OCI-LY3 (cell line): Measurements from ENCODE around the gene HCFC2.
A peak's percentile ranks its signal among the peaks of the same experiment; 100 is the strongest.

ENCODE experiments used
- H2AFZ ChIP-seq: fragments of 200-600, 300-600 bp; shearing (Covaris generic); 2 replicates; pipeline ENCODE4 v1.6.0; 2014; ENCODE audit warnings: antibody characterized with exemption, low read depth, low read length
- H3K27ac ChIP-seq: fragments of 200-600, 300-600 bp; sonication (generic); 2 replicates; pipeline ENCODE4 v1.5.1; 2014; ENCODE audit warnings: mild to moderate bottlenecking, low read length, moderate library complexity, mixed read lengths
- H3K27me3 ChIP-seq: fragments of 200-600, 300-600 bp; sonication (generic); 2 replicates; pipeline ENCODE4 v1.6.1; 2014; ENCODE audit warnings: low read depth, low read length, mixed read lengths
- H3K36me3 ChIP-seq: fragments of 200-600, 300-600 bp; sonication (generic); replicated peaks from 2 replicates; pipeline ENCODE3; 2014; ENCODE audit warnings: low read depth, low read length, mixed read lengths
- H3K4me1 ChIP-seq: fragments of 300-600, 200-600 bp; sonication (generic); 2 replicates; pipeline ENCODE4 v1.6.1; 2014; ENCODE audit warnings: low read length, mixed read lengths
- H3K4me2 ChIP-seq: fragments of 200-600, 300-600 bp; sonication (generic); 2 replicates; pipeline ENCODE4 v1.6.1; 2014; ENCODE audit warnings: low read length, mixed read lengths
- H3K4me3 ChIP-seq: fragments of 300-600, 200-600 bp; sonication (generic); 2 replicates; pipeline ENCODE4 v1.5.1; 2014; ENCODE audit warnings: antibody characterized with exemption, mild to moderate bottlenecking, low read length, moderate library complexity
- H3K79me2 ChIP-seq: fragments of 300-600, 200-600 bp; shearing (Covaris generic); 2 replicates; pipeline ENCODE4 v1.6.1; 2014; ENCODE audit warnings: mild to moderate bottlenecking, low read length, mixed read lengths
- H3K9ac ChIP-seq: fragments of 300-600, 200-600 bp; shearing (Covaris generic); 2 replicates; pipeline ENCODE4 v1.6.0; 2014; ENCODE audit warnings: mild to moderate bottlenecking, low read length, moderate library complexity
- H3K9me3 ChIP-seq: fragments of 200-600, 300-600 bp; shearing (Covaris generic); 2 replicates; pipeline ENCODE4 v1.6.1; 2014; ENCODE audit warnings: low read length, mixed read lengths; ENCODE audit not compliant: insufficient read depth
- H4K20me1 ChIP-seq: fragments of 200-600, 300-600 bp; sonication (generic); 2 replicates; pipeline ENCODE4 v1.6.1; 2016; ENCODE audit warnings: low read length, mixed read lengths; ENCODE audit not compliant: insufficient read depth
- EZH2phosphoT487 ChIP-seq: fragments of 200-600 bp; shearing (Covaris generic); IDR thresholded peaks from 2 replicates; pipeline ENCODE4 v1.6.1; 2018; ENCODE audit warnings: antibody characterized with exemption, mixed run types, low read depth
- TF ChIP-seq, protein P1 (sequence below): fragments of 200-600, 300-600 bp; sonication (generic); IDR thresholded peaks from 2 replicates; pipeline ENCODE4 v1.5.1; 2014; ENCODE audit warnings: antibody characterized with exemption, low read length, low read depth

The HCFC2 gene

DNA sequence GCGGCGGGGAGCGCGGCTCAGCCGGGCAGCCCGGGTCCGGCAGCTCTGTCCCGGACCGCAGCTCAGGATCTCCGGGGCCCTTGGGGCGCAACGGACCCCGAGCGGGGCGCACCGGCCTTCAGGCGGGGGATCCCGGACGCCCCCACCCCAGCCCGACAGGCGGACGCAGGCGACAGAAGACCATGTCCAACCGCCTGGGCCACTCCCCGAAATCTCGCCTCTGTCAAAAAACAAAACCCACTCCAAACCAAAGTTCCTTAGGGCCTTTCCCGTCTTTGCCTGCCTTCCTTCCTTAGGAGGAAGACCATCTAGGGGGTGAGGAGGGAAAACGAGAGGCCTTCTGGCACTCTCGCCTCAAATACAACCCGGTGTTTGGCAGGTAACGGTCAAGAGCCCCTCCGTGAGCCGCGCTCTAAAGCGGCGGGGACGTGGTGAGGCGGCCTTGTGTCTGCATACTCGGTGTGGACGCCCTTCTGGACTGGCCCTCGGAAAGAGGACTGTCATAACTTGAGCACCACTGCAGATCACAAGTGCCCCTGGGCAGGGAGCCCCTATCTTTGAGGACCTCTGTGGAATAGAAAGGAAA lies 604 bp downstream of the HCFC2 start:
- no peak overlapping the region for H3K27ac ChIP-seq
- peak overlapping the region; percentile 91 for H3K9ac ChIP-seq
- peaks cover 12% of the 10 kb centered on the region for H3K27me3 ChIP-seq
- H4K20me1 ChIP-seq, result no peaks in the 10 kb centered on the region
- H3K4me2 ChIP-seq, result peak overlapping the region; percentile 77
- no peaks in the 10 kb centered on the region for H3K9me3 ChIP-seq
- H3K36me3 ChIP-seq, result no peaks in the 10 kb centered on the region
- H2AFZ ChIP-seq, result peak overlapping the region; percentile 100
- no peaks in the 10 kb centered on the region; the same call in 1 of the 2 replicates for H3K79me2 ChIP-seq
- peak overlapping the region; percentile 100 for H3K4me3 ChIP-seq
- H3K4me1 ChIP-seq, result peaks cover 13% of the 10 kb centered on the region
- TF ChIP-seq, protein P1, sequence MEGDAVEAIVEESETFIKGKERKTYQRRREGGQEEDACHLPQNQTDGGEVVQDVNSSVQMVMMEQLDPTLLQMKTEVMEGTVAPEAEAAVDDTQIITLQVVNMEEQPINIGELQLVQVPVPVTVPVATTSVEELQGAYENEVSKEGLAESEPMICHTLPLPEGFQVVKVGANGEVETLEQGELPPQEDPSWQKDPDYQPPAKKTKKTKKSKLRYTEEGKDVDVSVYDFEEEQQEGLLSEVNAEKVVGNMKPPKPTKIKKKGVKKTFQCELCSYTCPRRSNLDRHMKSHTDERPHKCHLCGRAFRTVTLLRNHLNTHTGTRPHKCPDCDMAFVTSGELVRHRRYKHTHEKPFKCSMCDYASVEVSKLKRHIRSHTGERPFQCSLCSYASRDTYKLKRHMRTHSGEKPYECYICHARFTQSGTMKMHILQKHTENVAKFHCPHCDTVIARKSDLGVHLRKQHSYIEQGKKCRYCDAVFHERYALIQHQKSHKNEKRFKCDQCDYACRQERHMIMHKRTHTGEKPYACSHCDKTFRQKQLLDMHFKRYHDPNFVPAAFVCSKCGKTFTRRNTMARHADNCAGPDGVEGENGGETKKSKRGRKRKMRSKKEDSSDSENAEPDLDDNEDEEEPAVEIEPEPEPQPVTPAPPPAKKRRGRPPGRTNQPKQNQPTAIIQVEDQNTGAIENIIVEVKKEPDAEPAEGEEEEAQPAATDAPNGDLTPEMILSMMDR, result no peak
- no peak for TF ChIP-seq EZH2phosphoT487

DNA sequence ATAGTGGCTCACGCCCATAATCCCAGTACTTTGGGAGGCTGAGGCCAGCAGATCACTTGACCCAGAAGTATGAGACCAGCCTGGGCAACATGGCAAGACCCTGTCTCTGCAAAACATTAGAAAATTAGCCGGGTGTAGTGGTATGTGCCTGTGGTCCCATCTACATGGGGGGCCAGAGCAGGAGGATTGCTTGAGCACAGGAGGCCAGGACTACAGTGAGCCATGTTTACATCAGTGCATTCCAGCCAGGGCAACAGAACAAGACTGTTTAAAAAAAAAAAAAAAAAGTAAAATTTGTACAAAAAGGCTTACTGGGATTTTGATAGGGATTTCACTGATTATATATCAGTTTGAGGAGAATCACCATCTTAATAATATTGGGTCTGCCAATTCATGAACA lies 7.8 kb downstream of the HCFC2 start:
- TF ChIP-seq EZH2phosphoT487, result no peak
- TF ChIP-seq, protein P1, result no peak
- Histone ChIP-seq H3K4me2 (no peak overlapping the region), H3K9ac (no peak overlapping the region), H3K36me3 (no peaks in the 10 kb centered on the region), H3K79me2 (no peaks in the 10 kb centered on the region), H3K4me1 (no peaks in the 10 kb centered on the region), H3K9me3 (no peaks in the 10 kb centered on the region), H3K4me3 (no peak overlapping the region), H2AFZ (no peak overlapping the region), H4K20me1 (no peaks in the 10 kb centered on the region), H3K27ac (no peak overlapping the region), H3K27me3 (no peaks in the 10 kb centered on the region)

DNA sequence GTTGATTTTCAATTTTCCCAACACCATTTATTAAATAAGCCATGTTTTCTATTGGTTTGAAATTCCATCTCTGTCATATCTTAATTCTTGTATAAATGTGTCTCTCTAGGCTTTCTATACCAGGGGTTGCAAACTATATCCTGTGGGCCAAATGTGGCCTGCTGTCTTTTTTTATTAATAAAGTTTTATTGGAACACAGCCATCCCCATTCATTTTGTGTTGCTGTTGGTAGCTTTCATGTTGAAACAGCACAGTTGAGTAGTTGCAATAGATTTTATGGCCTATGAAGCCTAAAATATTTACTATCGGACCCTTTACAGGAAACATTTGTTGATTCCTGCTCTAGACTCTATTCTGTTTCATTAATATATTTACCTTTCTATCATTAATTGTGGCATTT lies 9.4 kb downstream of the HCFC2 start:
- TF ChIP-seq, protein P1, result no peak
- no peak for TF ChIP-seq EZH2phosphoT487
- Histone ChIP-seq H3K4me3 (no peak overlapping the region), H3K27ac (no peak overlapping the region), H3K4me2 (no peak overlapping the region), H3K27me3 (no peaks in the 10 kb centered on the region), H3K4me1 (no peaks in the 10 kb centered on the region), H3K79me2 (no peaks in the 10 kb centered on the region), H4K20me1 (no peaks in the 10 kb centered on the region), H3K9ac (no peak overlapping the region), H3K36me3 (no peaks in the 10 kb centered on the region), H2AFZ (no peak overlapping the region), H3K9me3 (no peaks in the 10 kb centered on the region)

DNA sequence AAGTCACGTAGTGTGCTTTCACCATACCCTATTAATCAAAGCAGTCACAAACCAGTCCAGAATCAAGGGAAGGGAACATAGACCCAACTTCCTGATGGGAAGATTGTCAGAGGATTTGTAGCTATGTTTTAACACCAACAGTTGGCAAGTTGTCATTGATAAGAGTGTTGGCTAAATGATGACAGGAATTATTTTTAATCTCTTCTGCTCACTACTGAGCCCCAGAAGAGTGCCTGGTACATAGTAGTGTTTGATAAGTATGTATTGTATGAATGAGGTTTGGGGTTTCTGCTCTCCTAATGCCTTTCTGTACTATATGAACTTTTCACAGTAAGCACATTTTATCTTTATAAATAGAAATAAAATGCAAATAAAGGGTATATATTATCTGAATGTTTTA lies 14.7 kb downstream of the HCFC2 start:
- Histone ChIP-seq H3K9ac (no peak overlapping the region), H3K79me2 (no peaks in the 10 kb centered on the region), H3K4me1 (peaks cover 3% of the 10 kb centered on the region; the same call in 1 of the 2 replicates), H3K27ac (no peak overlapping the region), H2AFZ (no peak overlapping the region), H3K36me3 (no peaks in the 10 kb centered on the region), H3K9me3 (no peaks in the 10 kb centered on the region), H3K4me3 (no peak overlapping the region), H3K4me2 (no peak overlapping the region), H4K20me1 (no peaks in the 10 kb centered on the region), H3K27me3 (no peaks in the 10 kb centered on the region)
- TF ChIP-seq, protein P1, result no peak
- no peak for TF ChIP-seq EZH2phosphoT487
